ENCODE results near the gene ADCY10. TPM values are rescaled to one million over a fixed set of nuclear protein-coding genes. Genes with fewer than 3 reads are reported as not detected.

ADCY10 gene
- total RNA-seq, 6 donors from 2014 or later: 0.11 to 0.49 (median 0.18) TPM; not detected in 2

DNA sequence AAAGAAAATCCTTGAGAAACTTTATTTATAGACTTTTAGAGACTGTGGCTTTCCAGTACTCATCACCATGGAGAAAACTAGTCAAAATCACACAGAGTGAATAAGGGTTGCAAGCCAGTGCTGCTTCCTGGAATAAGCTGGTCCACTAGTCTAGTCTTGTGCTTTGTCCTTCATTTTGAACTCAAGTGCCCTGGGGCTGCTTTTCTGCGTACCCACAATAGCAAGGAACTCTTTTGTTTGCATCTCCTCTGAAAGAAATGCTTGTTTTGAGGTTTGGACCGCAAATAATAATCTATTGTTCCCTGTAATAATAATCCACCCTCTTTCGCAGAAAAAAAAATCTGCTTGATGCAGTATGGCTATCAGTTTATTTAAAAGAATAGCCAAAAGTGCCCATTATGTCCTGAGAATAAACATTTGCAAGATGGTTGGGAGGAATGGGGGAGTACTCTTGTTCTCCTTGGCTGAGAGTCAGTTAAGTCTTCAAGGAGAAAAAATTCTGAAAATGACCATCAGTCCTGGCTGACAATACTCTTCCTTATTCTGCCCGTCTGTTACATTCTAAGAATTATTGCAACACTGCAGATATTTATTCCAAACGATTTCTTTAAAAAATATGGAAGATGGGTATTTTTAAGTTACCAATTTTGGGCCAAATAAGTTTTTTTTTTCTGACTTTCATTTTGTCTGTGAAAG is 150.3 kb downstream of the ADCY10 start:
- H3K4me1 ChIP-seq: peaks cover 0 to 5% (median 2%) of the 10 kb centered on the region in 4 donors
- H3K27me3 ChIP-seq: no peaks in the 10 kb centered on the region
- no peak overlapping the region for H3K4me3 ChIP-seq
- 60 to 66% methylated on average over 5 of the region's 5 CpGs for WGBS, 2 donors
- no peaks in the 10 kb centered on the region for H3K9me3 ChIP-seq
- peak in 1 of 2 donors; percentile 67 for ATAC-seq (ENCODE audit: low FRiP score in 2 of 2)
- no peak overlapping the region for H3K27ac ChIP-seq
- DNase-seq: no peak
- H3K36me3 ChIP-seq: peaks cover 0 to 17% (median 0%) of the 10 kb centered on the region in 4 donors
- TF ChIP-seq POLR2A (IDR thresholded peaks at IDR 0.05) (no peak), POLR2AphosphoS5 (IDR thresholded peaks at IDR 0.05) (no peak), EP300 (IDR thresholded peaks at IDR 0.05) (no peak)
- TF ChIP-seq, protein P1, sequence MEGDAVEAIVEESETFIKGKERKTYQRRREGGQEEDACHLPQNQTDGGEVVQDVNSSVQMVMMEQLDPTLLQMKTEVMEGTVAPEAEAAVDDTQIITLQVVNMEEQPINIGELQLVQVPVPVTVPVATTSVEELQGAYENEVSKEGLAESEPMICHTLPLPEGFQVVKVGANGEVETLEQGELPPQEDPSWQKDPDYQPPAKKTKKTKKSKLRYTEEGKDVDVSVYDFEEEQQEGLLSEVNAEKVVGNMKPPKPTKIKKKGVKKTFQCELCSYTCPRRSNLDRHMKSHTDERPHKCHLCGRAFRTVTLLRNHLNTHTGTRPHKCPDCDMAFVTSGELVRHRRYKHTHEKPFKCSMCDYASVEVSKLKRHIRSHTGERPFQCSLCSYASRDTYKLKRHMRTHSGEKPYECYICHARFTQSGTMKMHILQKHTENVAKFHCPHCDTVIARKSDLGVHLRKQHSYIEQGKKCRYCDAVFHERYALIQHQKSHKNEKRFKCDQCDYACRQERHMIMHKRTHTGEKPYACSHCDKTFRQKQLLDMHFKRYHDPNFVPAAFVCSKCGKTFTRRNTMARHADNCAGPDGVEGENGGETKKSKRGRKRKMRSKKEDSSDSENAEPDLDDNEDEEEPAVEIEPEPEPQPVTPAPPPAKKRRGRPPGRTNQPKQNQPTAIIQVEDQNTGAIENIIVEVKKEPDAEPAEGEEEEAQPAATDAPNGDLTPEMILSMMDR (IDR thresholded peaks at IDR 0.05): no peak

DNA sequence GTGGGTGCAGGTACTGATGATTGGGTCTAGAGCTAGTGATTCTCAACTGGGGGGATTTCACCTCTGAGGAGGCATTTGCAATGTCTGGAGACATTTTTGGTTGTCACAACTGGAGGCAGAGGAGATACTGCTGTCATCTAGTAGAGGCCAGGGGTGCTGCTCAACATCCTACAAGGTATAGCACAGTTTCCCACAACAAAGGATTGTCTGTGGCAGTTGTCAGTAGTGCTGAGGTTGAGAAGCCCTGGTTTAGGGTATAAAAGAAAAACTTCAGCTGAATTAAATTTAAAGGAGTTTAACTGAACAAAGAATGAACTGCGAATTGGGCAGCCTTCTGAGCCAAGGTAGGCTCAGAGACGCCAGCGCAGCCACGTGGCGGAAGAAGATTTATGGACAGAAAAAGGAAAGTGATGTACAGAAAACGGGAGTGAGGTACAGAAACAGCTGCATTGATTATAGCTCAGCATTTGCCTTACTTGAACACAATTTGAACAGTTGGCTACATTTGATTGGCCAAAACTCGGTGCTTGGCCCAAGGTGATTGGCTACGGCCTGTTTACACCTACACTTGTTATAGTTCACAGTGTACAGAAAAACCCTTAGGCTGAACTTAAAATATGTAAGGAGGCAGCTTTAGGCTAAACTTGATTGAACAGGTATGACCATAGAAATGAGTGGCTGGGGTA is 151.7 kb downstream of the ADCY10 start:
- Histone ChIP-seq H3K4me1 (peaks cover 0 to 9% (median 3%) of the 10 kb centered on the region in 4 donors), H3K27me3 (no peaks in the 10 kb centered on the region), H3K4me3 (no peak overlapping the region), H3K36me3 (peaks cover 0 to 9% (median 0%) of the 10 kb centered on the region in 4 donors), H3K9me3 (no peaks in the 10 kb centered on the region), H3K27ac (no peak overlapping the region)
- ATAC-seq (ENCODE audit: low FRiP score in 2 of 2) (no peak), DNase-seq (no peak)
- 94 to 95% methylated on average over 8 of the region's 8 CpGs for WGBS, 2 donors
- TF ChIP-seq, protein P1 (IDR thresholded peaks at IDR 0.05): no peak
- TF ChIP-seq POLR2AphosphoS5 (IDR thresholded peaks at IDR 0.05) (no peak), EP300 (IDR thresholded peaks at IDR 0.05) (no peak)

DNA sequence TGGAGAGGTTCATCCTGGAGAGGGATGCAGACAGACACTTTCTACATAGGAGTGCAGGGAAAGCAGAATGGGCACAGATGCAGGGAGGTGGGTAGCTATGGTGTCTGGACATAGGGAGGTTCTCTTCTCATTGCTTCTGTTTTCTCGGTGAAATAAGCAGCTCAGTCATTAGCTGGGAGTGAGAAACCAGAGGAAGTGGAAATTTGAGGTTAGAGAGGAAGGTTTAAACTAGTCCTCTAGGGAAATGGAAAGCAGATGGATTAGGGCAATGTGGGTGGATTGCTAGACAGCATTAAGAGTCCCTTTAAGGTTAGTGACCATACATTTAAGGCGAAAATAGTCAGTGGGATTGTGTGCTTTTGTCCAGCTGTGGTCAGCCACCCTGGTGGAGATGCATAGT is 152.5 kb downstream of the ADCY10 start:
- DNase-seq (no peak), ATAC-seq (ENCODE audit: low FRiP score in 2 of 2) (peak in 1 of 2 donors; percentile 38)
- H3K9me3 ChIP-seq: no peaks in the 10 kb centered on the region
- 67 to 72% methylated on average over 2 of the region's 2 CpGs for WGBS, 2 donors
- H3K4me3 ChIP-seq: no peak overlapping the region
- H3K27ac ChIP-seq: no peak overlapping the region
- peaks cover 0 to 6% (median 0%) of the 10 kb centered on the region in 4 donors for H3K36me3 ChIP-seq
- peaks cover 0 to 11% (median 9%) of the 10 kb centered on the region in 4 donors for H3K4me1 ChIP-seq
- TF ChIP-seq, protein P1 (IDR thresholded peaks at IDR 0.05): no peak
- TF ChIP-seq POLR2A (IDR thresholded peaks at IDR 0.05) (no peak), EP300 (IDR thresholded peaks at IDR 0.05) (no peak), POLR2AphosphoS5 (IDR thresholded peaks at IDR 0.05) (no peak)
- H3K27me3 ChIP-seq: no peaks in the 10 kb centered on the region

Other genes with a start within 250 kb of the ADCY10 start
- gene MPZL1, start 192.2 kb downstream of the ADCY10 start, total RNA-seq: 10 to 100 TPM; 28.3 to 80.6 (median 65.4) TPM
- gene DCAF6, start 22.5 kb upstream of the ADCY10 start, total RNA-seq: 100 to 1,000 TPM in 1 of 6 donors, 10 to 100 TPM in 5; 37.5 to 110 (median 55.5) TPM
- gene MPC2, start 22.9 kb upstream of the ADCY10 start, total RNA-seq: 10 to 100 TPM; 11.5 to 55.6 (median 26.7) TPM
- gene GPR161, start 222.8 kb upstream of the ADCY10 start, total RNA-seq: 10 to 100 TPM in 3 of 6 donors, 1 to 10 TPM in 3; 1.0 to 13.6 (median 8.5) TPM